ENCODE measurements around the gene LDLRAD1. TPM values are rescaled to one million over a fixed set of nuclear protein-coding genes. Genes with fewer than 3 reads are reported as not detected.

The LDLRAD1 gene
- total and polyA plus RNA-seq, 10 of the 15 experiments (the other 5 are each of a cell fraction or from before 2014, with no cell fraction given), result not detected

- TF ChIP-seq ZNF687 (IDR thresholded peaks at IDR 0.05) (0 out of 2 replicates have a peak, but pooled peaks have one; percentile 21), CREM (IDR thresholded peaks at IDR 0.05; ENCODE audit: low read depth) (0 out of 2 replicates have a peak, but pooled peaks have one; percentile 9), TCF3 (IDR thresholded peaks at IDR 0.05; ENCODE audit: borderline replicate concordance, insufficient read depth, low read depth, low read length) (no peak)
Observed at GRCh38 chr1:54053745-54054437, 35.9 kb upstream of the LDLRAD1 start (continued).

GRCh38 chr1:54052934-54053744 is 35.2 kb upstream of the LDLRAD1 start, which contains the start of the genes TCEANC2 and TMEM59:
Gene TCEANC2 (plus strand): TSS chr1:54053608. CDS start chr1:54054423, 815 bp downstream.
Gene TMEM59 (minus strand): TSS chr1:54053204. CDS start chr1:54053188, 16 bp downstream.
- Histone ChIP-seq H3K27ac (ENCODE audit: control insufficient read depth, insufficient read depth) (peak within 1 kb of the TSS; percentile 88), H3K79me2 (ENCODE audit: control insufficient read depth, insufficient read depth, low read length) (peaks cover 59% of the 10 kb centered on the region), H3K36me3 (ENCODE audit: control insufficient read depth in 2 of 2, insufficient read depth in 2 of 2, low read length in 1 of 2) (no peaks in the 10 kb centered on the region; a peak in 1 of 4 replicates), H3K9me3 (replicated peaks; ENCODE audit: control insufficient read depth, insufficient read depth, low read length) (no peaks in the 10 kb centered on the region), H4K20me1 (ENCODE audit: control insufficient read depth, insufficient read depth) (no peaks in the 10 kb centered on the region), H3K4me3 (peak within 1 kb of the TSS; percentile 92), H3K4me2 (ENCODE audit: control insufficient read depth, insufficient read depth) (peak within 1 kb of the TSS; percentile 77), H2AFZ (ENCODE audit: control insufficient read depth, low read depth, low read length) (peak within 1 kb of the TSS; percentile 95), H3K4me1 (ENCODE audit: control insufficient read depth, insufficient read depth, low read length) (peaks cover 6% of the 10 kb centered on the region), H3K9ac (ENCODE audit: control insufficient read depth, insufficient read depth, low read length) (peak within 1 kb of the TSS; percentile 93), H3K27me3 (replicated peaks in 1 of 2; ENCODE audit: control insufficient read depth in 2 of 2, insufficient read depth in 2 of 2, low read length in 1 of 2) (no peaks in the 10 kb centered on the region)
- POLR2A ChIA-PET, result interaction anchor here (0.5 to 4.7 kb wide), 10 partner anchors 10 to 832 kb away, joined by 3 to 32 read pairs (median 3); partner anchors contain the start of genes IFT25, LRRC42 and NDC1
- DNase-seq (ENCODE audit: low read depth, low spot score) (peak; percentile 99), ATAC-seq (peak; percentile 95), FAIRE-seq (peak; percentile 90)
- in situ Hi-C loops (cut with MboI), result loop anchor here (25.0 kb wide), 1 partner anchor 191 kb away; no protein-coding TSS in a partner anchor
- no TSS peak for BruUV-seq (replicated peaks)
- SMC1A ChIA-PET (ENCODE audit: uncharacterized antibody, unreplicated experiment), result interaction anchor here (0.6 to 3.4 kb wide), 5 partner anchors 8 to 191 kb away, joined by 3 to 8 read pairs (median 3); partner anchors contain the start of genes IFT25 and LRRC42
- WGBS (ENCODE audit: insufficient coverage, insufficient replicate concordance, low lambda C conversion rate, missing lambda C conversion rate), result under 1% methylated on average over 59 of the region's 59 CpGs
- intact Hi-C loops (cut with micrococcal nuclease; ENCODE audit: unreplicated experiment), result loop anchor here (2.0 to 10.0 kb wide), 6 partner anchors 106 to 749 kb away; partner anchors contain the start of genes LRRC42, NDC1, SSBP3 and TTC22
- CTCF ChIA-PET, result interaction anchor here (0.6 to 5.4 kb wide), 10 partner anchors 9 to 208 kb away, joined by 3 to 27 read pairs (median 3); no protein-coding TSS in a partner anchor
- RAD21 ChIA-PET (ENCODE audit: unreplicated experiment), result interaction anchor here (0.7 to 2.0 kb wide), 6 partner anchors 9 to 108 kb away, joined by 3 to 10 read pairs (median 3); partner anchors contain the start of genes IFT25 and LRRC42
- peak; percentile 5; the same call in 1 of the 2 replicates for TF ChIP-seq IRF4 (IDR thresholded peaks at IDR 0.05; ENCODE audit: low read depth, low read length)
- TF ChIP-seq USF2 (IDR thresholded peaks at IDR 0.05; ENCODE audit: borderline replicate concordance, low read depth, low read length), result peak; percentile 24; the same call in 1 of the 2 replicates
- no peak for TF ChIP-seq BMI1 (IDR thresholded peaks at IDR 0.05; ENCODE audit: borderline replicate concordance)
- TF ChIP-seq CREM (IDR thresholded peaks at IDR 0.05; ENCODE audit: low read depth), result peak; percentile 95
- peak; percentile 96 for TF ChIP-seq GABPA (IDR thresholded peaks at IDR 0.05; ENCODE audit: low read depth)
- no peak for TF ChIP-seq ZSCAN29 (IDR thresholded peaks at IDR 0.05)
- TF ChIP-seq MEF2A (IDR thresholded peaks at IDR 0.05; ENCODE audit: insufficient read depth, low read depth, low read length), result no peak
- TF ChIP-seq RAD51 (IDR thresholded peaks at IDR 0.05), result peak; percentile 71; the same call in 1 of the 2 replicates
- TF ChIP-seq ZNF274 (IDR thresholded peaks at IDR 0.05; ENCODE audit: insufficient read depth, insufficient read length), result no peak
- TF ChIP-seq POLR2A (IDR thresholded peaks at IDR 0.05; ENCODE audit: low read depth, low read length), result peak; percentile 75
- TF ChIP-seq BCL3 (IDR thresholded peaks at IDR 0.05; ENCODE audit: borderline replicate concordance, insufficient read depth, low read depth, low read length, poor library complexity, severe bottlenecking), result no peak
